Stimulated activated CD8-positive, alpha-beta memory T cell treated with anti-CD3 and anti-CD28 coated beads, Interleukin-2, amount 100 ng/mL, for 48 hours (primary cell): ENCODE measurements around the gene GBX2.

Experiments used
- DNase-seq, 2 donors: peaks; one replicate each; pipeline ENCODE4 v3.0.0-alpha.2; 2020; ENCODE audit warnings: low read depth in 2 of 2

GBX2 gene

DNA sequence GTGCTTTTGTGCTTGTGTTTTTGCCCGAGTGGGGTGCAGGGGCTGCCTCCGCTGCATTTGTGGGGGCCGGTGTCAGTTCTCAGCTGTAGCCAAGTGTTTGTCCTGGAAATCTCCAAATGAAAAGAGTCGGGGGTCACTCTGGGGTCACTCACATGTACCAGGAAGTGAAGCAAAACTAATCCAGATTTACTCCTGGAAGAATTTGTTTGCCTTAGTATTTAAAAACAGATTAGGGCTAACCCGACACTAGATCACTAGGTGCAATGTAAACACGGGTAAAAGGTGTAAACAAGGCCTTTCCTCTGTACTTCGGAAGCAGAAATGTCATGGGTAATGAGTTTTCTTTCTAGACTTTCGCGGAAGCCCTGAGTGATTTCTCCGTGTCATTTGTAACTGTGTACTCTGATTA is 50.3 kb downstream of the GBX2 start:
- no peak for DNase-seq

DNA sequence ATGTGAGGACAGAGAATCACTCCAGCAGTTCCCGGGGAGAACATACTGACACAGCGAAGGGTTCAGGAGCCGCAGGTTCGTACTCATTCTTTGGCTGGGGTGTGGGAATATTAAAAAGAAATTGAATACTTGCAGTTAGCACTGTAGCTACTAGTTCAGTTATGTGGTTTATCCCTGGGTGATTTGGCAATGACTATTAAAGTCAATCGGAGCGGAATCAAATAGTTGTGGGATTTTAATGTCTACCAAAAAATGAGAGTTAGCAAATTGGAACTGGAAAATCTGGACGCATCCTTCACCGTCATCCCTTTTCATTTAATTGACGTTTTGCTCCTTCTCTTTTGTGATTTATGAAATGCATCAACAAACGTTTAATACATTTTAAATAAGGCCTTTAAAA is 50.8 kb downstream of the GBX2 start:
- no peak for DNase-seq
